Common myeloid progenitor, CD34-positive (primary cell): ENCODE data around the gene ZNF83.

Source experiments
- CTCF ChIA-PET: fragments of 350-600 bp; sonication (Branson Sonifier 250); formaldehyde crosslinking; loops from one replicate; lab custom pipeline; 2021; ENCODE audit warnings: antibody characterized with exemption; lab: Charles Lee
- POLR2A ChIA-PET: fragments of 350-600 bp; sonication (Branson Sonifier 250); formaldehyde crosslinking; loops from one replicate; lab custom pipeline; 2021; ENCODE audit warnings: antibody characterized with exemption; lab: Charles Lee
- DNase-seq, 3 donors: peaks; one replicate each; pipeline versions ENCODE4 v3.0.0 to v3.0.0-alpha.2; 2013
- H3K27ac ChIP-seq, 2 experiments: 1 replicate in 1 of 2; 2 replicates in 1 of 2; pipeline ENCODE4 v1.7.0; 2013; ENCODE audit warnings: inconsistent platforms in 2 of 2, low read length in 2 of 2, mild to moderate bottlenecking in 2 of 2, low read depth in 1 of 2, moderate library complexity in 1 of 2; ENCODE audit not compliant: severe bottlenecking in 2 of 2, insufficient read depth in 1 of 2, poor library complexity in 1 of 2
- H3K27me3 ChIP-seq, 5 experiments: replicated peaks in 2 of 5; 1 replicate in 3 of 5; 2 replicates in 2 of 5; pipeline versions ENCODE4 v1.6.1 to v1.7.0; 2013; ENCODE audit warnings: low read length in 4 of 5, mild to moderate bottlenecking in 2 of 5, moderate library complexity in 2 of 5, inconsistent platforms in 1 of 5; ENCODE audit not compliant: insufficient read depth in 5 of 5, control insufficient read depth in 4 of 5
- H3K36me3 ChIP-seq, 4 experiments: 1 replicate in 2 of 4; 2 replicates in 2 of 4; pipeline versions ENCODE4 v1.6.1 to v1.7.0; 2013; ENCODE audit warnings: low read length in 3 of 4, control low read depth in 1 of 4, mild to moderate bottlenecking in 1 of 4; ENCODE audit not compliant: control insufficient read depth in 4 of 4, insufficient read depth in 4 of 4
- H3K4me1 ChIP-seq, 4 experiments: 1 replicate in 3 of 4; 2 replicates in 1 of 4; pipeline versions ENCODE4 v1.6.1 to v1.7.1; 2013; ENCODE audit warnings: low read length in 3 of 4, mild to moderate bottlenecking in 3 of 4, control low read depth in 1 of 4, inconsistent platforms in 1 of 4, moderate library complexity in 1 of 4; ENCODE audit not compliant: control insufficient read depth in 4 of 4, insufficient read depth in 4 of 4; ENCODE audit errors: control extremely low read depth in 1 of 4
- H3K4me3 ChIP-seq, 7 experiments: 1 replicate in 4 of 7; 2 replicates in 3 of 7; pipeline versions ENCODE4 v1.5.1 to v1.7.0; 2013; ENCODE audit warnings: mild to moderate bottlenecking in 7 of 7, low read length in 6 of 7, moderate library complexity in 6 of 7, inconsistent platforms in 2 of 7, low read depth in 2 of 7, control low read depth in 1 of 7; ENCODE audit not compliant: insufficient read depth in 4 of 7, control insufficient read depth in 1 of 7; ENCODE audit errors: extremely low read depth in 1 of 7
- H3K9me3 ChIP-seq, 5 experiments: 1 replicate in 4 of 5; 2 replicates in 1 of 5; pipeline versions ENCODE4 v1.6.1 to v1.7.1; 2013; ENCODE audit warnings: low read length in 4 of 5, mild to moderate bottlenecking in 2 of 5, inconsistent platforms in 1 of 5, low read depth in 1 of 5, moderate library complexity in 1 of 5; ENCODE audit not compliant: control insufficient read depth in 4 of 5, insufficient read depth in 2 of 5; ENCODE audit errors: control extremely low read depth in 1 of 5
- WGBS: methylation state at CpG from one replicate; pipeline ENCODE4 v1.1.5; 2013; ENCODE audit not compliant: insufficient coverage; 5-methylcytosine and 5-hydroxymethylcytosine counted together

Gene ZNF83

DNA sequence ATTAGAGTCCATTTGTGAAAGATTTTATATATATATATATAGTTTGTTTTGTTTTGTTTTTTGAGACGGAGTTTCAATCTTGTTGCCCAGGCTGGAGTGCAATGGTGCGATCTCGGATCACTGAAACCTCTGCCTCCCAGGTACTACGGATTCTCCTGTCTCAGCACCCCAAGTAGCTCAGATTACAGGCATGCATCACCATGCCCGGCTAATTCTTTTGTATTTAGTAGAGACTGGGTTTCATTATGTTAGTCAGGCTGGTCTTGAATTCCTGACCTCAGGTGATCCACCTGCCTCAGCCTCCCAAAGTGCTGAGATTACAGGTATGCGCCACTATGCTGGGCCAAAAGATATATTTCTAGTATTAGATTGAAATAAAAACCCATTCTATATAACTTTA, 72.0 kb downstream of the ZNF83 start:
- WGBS = 89% methylated on average over 3 of the region's 6 CpGs
- Histone ChIP-seq H3K27me3 (no peaks in the 10 kb centered on the region), H3K4me1 (peaks cover 0 to 14% (median 11%) of the 10 kb centered on the region in 4 experiments), H3K4me3 (no peak overlapping the region), H3K27ac (no peak overlapping the region), H3K36me3 (peaks cover 2 to 32% (median 19%) of the 10 kb centered on the region in 4 experiments), H3K9me3 (peaks cover 4 to 50% (median 29%) of the 10 kb centered on the region in 5 experiments)
- POLR2A ChIA-PET = no interaction called here
- no peak for DNase-seq
- CTCF ChIA-PET = no interaction called here
